ENCODE measurements around the gene CALR.
A peak's percentile ranks its signal among the peaks of the same experiment; 100 is the strongest.

Gene CALR

DNA sequence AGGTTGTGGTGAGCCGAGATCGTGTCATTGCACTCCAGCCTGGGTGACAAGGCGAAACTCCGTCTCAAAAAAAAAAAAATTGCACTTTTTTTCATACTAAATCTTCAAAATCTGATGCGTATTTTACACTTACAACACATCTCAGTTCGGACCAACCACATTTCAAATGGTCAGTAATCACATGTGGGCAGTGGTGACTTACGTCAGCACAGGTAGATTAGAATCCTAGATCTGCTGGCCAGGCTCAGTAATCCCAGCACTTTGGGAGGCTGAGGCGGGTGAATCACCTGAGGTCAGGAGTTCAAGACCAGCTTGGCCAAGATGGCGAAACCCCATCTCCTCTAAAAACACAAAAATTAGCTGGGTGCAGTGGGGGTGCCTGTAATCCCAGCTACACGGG is 3.3 kb upstream of the CALR start:
- no peak for DNase-seq (ENCODE audit: low read depth in 2 of 2)
- no peak for TF ChIP-seq CTCF (IDR thresholded peaks at IDR 0.05; ENCODE audit: low read depth, low read length)
- H3K4me3 ChIP-seq (replicated peaks in 1 of 2; ENCODE audit: low read depth in 2 of 2, low read length in 2 of 2) = no peak overlapping the region

DNA sequence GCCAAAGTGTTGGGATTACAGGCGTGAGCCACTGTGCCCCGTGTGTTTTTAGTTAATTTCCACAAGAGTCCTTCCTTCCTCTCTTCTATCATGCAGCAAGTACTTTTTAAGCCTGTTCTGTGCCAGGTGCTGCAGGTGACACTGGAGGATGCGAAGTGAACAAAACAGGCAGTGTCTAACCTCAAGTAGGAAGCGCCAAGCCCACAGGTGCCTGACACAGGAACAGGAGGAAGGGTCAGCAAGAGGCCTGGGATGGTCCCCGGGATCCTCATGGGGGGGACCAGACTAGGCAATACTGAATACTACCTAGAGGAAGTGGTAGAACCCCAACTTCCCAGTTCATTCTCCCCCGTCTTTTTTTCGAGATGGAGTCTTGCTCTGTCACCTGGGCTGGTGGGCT is 1.8 kb upstream of the CALR start:
- no peak for DNase-seq (ENCODE audit: low read depth in 2 of 2)
- H3K4me3 ChIP-seq (replicated peaks in 1 of 2; ENCODE audit: low read depth in 2 of 2, low read length in 2 of 2) = no peak overlapping the region
- no peak for TF ChIP-seq CTCF (IDR thresholded peaks at IDR 0.05; ENCODE audit: low read depth, low read length)

DNA sequence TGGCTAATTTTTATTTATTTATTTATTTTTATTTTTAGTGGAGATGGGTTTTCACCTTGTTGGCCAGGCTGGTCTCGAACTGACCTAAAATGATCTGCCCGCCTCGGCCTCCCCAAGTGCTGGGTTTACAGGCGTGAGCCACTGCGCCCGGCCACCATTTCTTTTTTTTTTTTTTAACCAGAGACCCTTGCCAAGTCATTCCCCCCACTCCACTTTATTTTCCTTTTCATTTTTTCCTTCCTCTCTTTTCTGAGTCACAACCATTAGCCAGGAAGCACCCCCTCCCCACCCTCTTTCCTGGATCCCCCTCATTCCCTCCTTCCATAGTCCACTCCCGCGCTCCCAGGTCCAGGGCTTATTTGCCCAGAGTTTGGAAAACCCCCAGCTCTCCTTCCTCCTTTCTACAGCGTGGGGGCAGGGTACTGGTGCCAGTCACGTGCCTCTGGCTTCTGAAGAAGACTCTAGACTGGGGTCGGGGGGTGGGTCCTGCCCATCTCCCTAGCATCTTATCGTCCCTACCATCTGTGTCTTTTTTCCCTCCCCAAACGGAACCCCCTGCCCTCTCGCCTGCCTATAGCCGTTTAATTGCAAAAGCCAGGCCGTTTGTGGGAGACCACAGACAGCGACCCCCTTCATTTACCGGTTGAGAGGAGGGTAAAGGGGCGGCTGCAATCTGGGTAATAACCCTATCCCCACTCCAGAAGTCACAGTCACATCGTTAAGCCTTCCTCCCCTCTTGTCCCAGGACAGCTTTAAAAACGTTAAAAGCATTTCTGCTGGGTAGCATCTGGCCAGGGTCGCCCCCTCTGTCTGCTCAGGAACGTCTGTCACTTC is 1.1 kb upstream of the CALR start:
- peak overlapping the region; percentile 54 to 60 for H3K4me3 ChIP-seq (replicated peaks in 1 of 2; ENCODE audit: low read depth in 2 of 2, low read length in 2 of 2)
- DNase-seq (ENCODE audit: low read depth in 2 of 2) = no peak
- no peak for TF ChIP-seq CTCF (IDR thresholded peaks at IDR 0.05; ENCODE audit: low read depth, low read length)

GRCh38 chr19:12938779-12939601 is 581 bp downstream of the CALR start:
- peak; percentile 54 to 56 for DNase-seq (ENCODE audit: low read depth in 2 of 2)
- H3K4me3 ChIP-seq (replicated peaks in 1 of 2; ENCODE audit: low read depth in 2 of 2, low read length in 2 of 2) = peak overlapping the region; percentile 100
- peak; percentile 11 for TF ChIP-seq CTCF (IDR thresholded peaks at IDR 0.05; ENCODE audit: low read depth, low read length)

- TF ChIP-seq CTCF (IDR thresholded peaks at IDR 0.05; ENCODE audit: low read depth, low read length) = no peak
- peak overlapping the region; percentile 100 for H3K4me3 ChIP-seq (replicated peaks in 1 of 2; ENCODE audit: low read depth in 2 of 2, low read length in 2 of 2)
- DNase-seq (ENCODE audit: low read depth in 2 of 2) = no peak
Measured at GRCh38 chr19:12939975-12940423, 1.6 kb downstream of the CALR start.

- DNase-seq (ENCODE audit: low read depth in 2 of 2) = no peak
- H3K4me3 ChIP-seq (replicated peaks in 1 of 2; ENCODE audit: low read depth in 2 of 2, low read length in 2 of 2) = peak overlapping the region; percentile 100
- no peak for TF ChIP-seq CTCF (IDR thresholded peaks at IDR 0.05; ENCODE audit: low read depth, low read length)
Measured at GRCh38 chr19:12940897-12941296, 2.5 kb downstream of the CALR start.

All from cardiac fibroblast (primary cell).